CD14-positive monocyte (primary cell): ENCODE results near the gene CMTM5. TPM values are rescaled to one million over a fixed set of nuclear protein-coding genes. Genes with fewer than 3 reads are reported as not detected.
A peak's percentile ranks its signal among the peaks of the same experiment; 100 is the strongest.

Source experiments
- DNase-seq, 3 donors: peaks; one replicate each; pipeline ENCODE4 v3.0.0-alpha.2; 2011 to 2022
- H2AFZ ChIP-seq: 2 replicates; pipeline ENCODE4 v1.6.0; 2012; ENCODE audit warnings: mild to moderate bottlenecking, low read depth, low read length, inconsistent platforms; ENCODE audit not compliant: insufficient read depth, poor library complexity, severe bottlenecking
- H3K27ac ChIP-seq, 2 donors: 1 replicate in 1 of 2; 2 replicates in 1 of 2; pipeline ENCODE4 v1.5.1; 2012 to 2013; ENCODE audit warnings: low read length in 2 of 2, control low read depth in 1 of 2, inconsistent platforms in 1 of 2, low read depth in 1 of 2, mild to moderate bottlenecking in 1 of 2
- H3K27me3 ChIP-seq, 2 donors: one replicate each; pipeline versions ENCODE4 v1.6.0 to v1.6.1; 2011 to 2013; ENCODE audit warnings: low read length in 2 of 2; ENCODE audit not compliant: control insufficient read depth in 2 of 2, insufficient read depth in 2 of 2
- H3K36me3 ChIP-seq, 2 donors: replicated peaks in 1 of 2; 1 replicate in 1 of 2; 2 replicates in 1 of 2; pipeline versions ENCODE4 v1.5.1 to v1.6.1; 2012 to 2013; ENCODE audit warnings: low read length in 2 of 2, control low read depth in 1 of 2, inconsistent platforms in 1 of 2, mild to moderate bottlenecking in 1 of 2; ENCODE audit not compliant: insufficient read depth in 2 of 2, control insufficient read depth in 1 of 2
- H3K4me1 ChIP-seq, 2 donors: 1 replicate in 1 of 2; 2 replicates in 1 of 2; pipeline versions ENCODE4 v1.5.1 to v1.6.1; 2012 to 2013; ENCODE audit warnings: low read length in 2 of 2, control low read depth in 1 of 2, inconsistent platforms in 1 of 2, mild to moderate bottlenecking in 1 of 2, moderate library complexity in 1 of 2; ENCODE audit not compliant: insufficient read depth in 2 of 2, control insufficient read depth in 1 of 2
- H3K4me2 ChIP-seq: replicated peaks from 2 replicates; pipeline ENCODE3; 2012; ENCODE audit warnings: low read length, moderate library complexity, mild to moderate bottlenecking; ENCODE audit not compliant: poor library complexity, severe bottlenecking; ENCODE audit errors: extremely low read depth
- H3K4me3 ChIP-seq, 3 experiments: fragments of 200-600 bp in 1 of 3; sonication (generic) in 1 of 3; replicated peaks in 1 of 3; 1 replicate in 2 of 3; 2 replicates in 1 of 3; pipeline ENCODE4 v1.5.1; 2011 to 2013; ENCODE audit warnings: low read length in 3 of 3, mild to moderate bottlenecking in 3 of 3, control low read depth in 2 of 3, low read depth in 2 of 3, inconsistent platforms in 1 of 3, moderate library complexity in 1 of 3
- H3K79me2 ChIP-seq: 2 replicates; pipeline ENCODE4 v1.6.0; 2012; ENCODE audit warnings: mild to moderate bottlenecking, control low read depth, inconsistent platforms, low read length, moderate library complexity; ENCODE audit not compliant: insufficient read depth
- H3K9ac ChIP-seq: 2 replicates; pipeline ENCODE4 v1.6.0; 2017; ENCODE audit warnings: low read length, mild to moderate bottlenecking; ENCODE audit not compliant: insufficient read depth, poor library complexity, severe bottlenecking
- H3K9me3 ChIP-seq, 2 donors: replicated peaks in 1 of 2; 1 replicate in 1 of 2; 2 replicates in 1 of 2; pipeline versions ENCODE4 v1.5.1 to v1.6.1; 2012 to 2013; ENCODE audit warnings: low read length in 2 of 2, control low read depth in 1 of 2; ENCODE audit not compliant: control insufficient read depth in 1 of 2, insufficient read depth in 1 of 2
- H4K20me1 ChIP-seq: 2 replicates; pipeline ENCODE4 v1.6.0; 2012; ENCODE audit warnings: mild to moderate bottlenecking, low read length, control low read depth, moderate library complexity; ENCODE audit not compliant: insufficient read depth
- H3K27ac Mint-ChIP-seq, 7 donors: one replicate each; pipeline ENCODE4 v1.8.0; 2020; ENCODE audit warnings: mild to moderate bottlenecking in 7 of 7, mixed read lengths in 7 of 7, moderate library complexity in 6 of 7, inconsistent platforms in 2 of 7
- H3K27me3 Mint-ChIP-seq, 3 donors: one replicate each; pipeline ENCODE4 v1.8.0; 2021 to 2022; ENCODE audit warnings: low read depth in 3 of 3, mild to moderate bottlenecking in 3 of 3, mixed read lengths in 3 of 3, moderate library complexity in 3 of 3, inconsistent platforms in 1 of 3
- H3K36me3 Mint-ChIP-seq, 2 donors: one replicate each; pipeline ENCODE4 v1.8.0; 2020; ENCODE audit warnings: mixed read lengths in 2 of 2, inconsistent platforms in 1 of 2, mild to moderate bottlenecking in 1 of 2
- H3K4me1 Mint-ChIP-seq: one replicate; pipeline ENCODE4 v1.8.0; 2020; ENCODE audit warnings: mild to moderate bottlenecking, mixed read lengths
- H3K4me3 Mint-ChIP-seq, 2 donors: one replicate each; pipeline ENCODE4 v1.8.0; 2020; ENCODE audit warnings: mild to moderate bottlenecking in 2 of 2, mixed read lengths in 2 of 2, moderate library complexity in 1 of 2
- H3K9me3 Mint-ChIP-seq, 7 donors: one replicate each; pipeline ENCODE4 v1.8.0; 2020 to 2022; ENCODE audit warnings: mixed read lengths in 7 of 7, mild to moderate bottlenecking in 6 of 7, moderate library complexity in 6 of 7, inconsistent platforms in 2 of 7
- WGBS: methylation state at CpG from one replicate; pipeline ENCODE4 v1.1.5; 2013; ENCODE audit warnings: missing lambda C conversion rate; ENCODE audit not compliant: insufficient coverage; 5-methylcytosine and 5-hydroxymethylcytosine counted together
- intact Hi-C, 2 donors: fragments of 100-400 bp; cut with micrococcal nuclease; formaldehyde crosslinking; loops; one replicate each; pipeline versions ENCODE4 v1.15.0 to v1.15.1; 2023
- polyA plus RNA-seq, 3 donors: library from polyadenylated mRNA; depleted of rRNA in 1 of 3; unstranded in 2 of 3; stranded (reverse) in 1 of 3; fragments of 300-500 nt in 2 of 3; fragments of >200 nt in 1 of 3; fragmentation: Illumina TruSeq in 2 of 3; gene quantifications; 1 replicate in 2 of 3; 2 replicates in 1 of 3; pipeline ENCODE4 v1.2.3, GENCODE V29; 2012 to 2021
- TF ChIP-seq, protein P1 (sequence below): fragments of 200-600 bp; IDR thresholded peaks from one replicate; pipeline ENCODE4 v1.8.0; 2022; ENCODE audit warnings: antibody characterized with exemption, mild to moderate bottlenecking

CMTM5 gene
- polyA plus RNA-seq, 3 donors, result 0.93 to 1.1 TPM; not detected in 1

DNA sequence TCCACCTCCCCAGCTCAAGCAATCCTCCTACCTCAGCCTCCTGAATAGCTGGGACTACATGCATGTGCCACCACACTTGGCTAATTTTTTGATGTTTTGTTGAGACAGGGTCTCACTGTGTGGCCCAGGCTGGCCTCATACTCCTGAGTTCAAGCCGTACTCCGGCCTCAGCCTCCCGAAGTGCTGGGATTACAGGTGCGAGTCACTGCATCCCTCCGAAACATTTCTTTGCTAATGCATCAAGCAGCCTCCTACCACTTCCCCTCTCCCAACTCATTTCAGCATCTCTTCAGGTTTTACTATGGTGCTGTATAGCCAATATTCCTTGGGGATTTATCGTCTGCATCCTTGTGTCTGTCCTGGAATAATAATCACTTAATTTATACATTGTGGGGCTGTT lies 21.9 kb upstream of the CMTM5 start:
- peak overlapping the region in 1 of 7 donors; percentile 20 for H3K27ac Mint-ChIP-seq
- peaks cover 2 to 16% (median 6%) of the 10 kb centered on the region in 7 donors for H3K9me3 Mint-ChIP-seq
- Histone ChIP-seq H3K27me3 (peaks cover 42 to 57% of the 10 kb centered on the region in 2 donors), H3K4me2 (no peak overlapping the region), H3K9me3 (peaks cover 0 to 30% of the 10 kb centered on the region in 2 donors), H3K4me3 (no peak overlapping the region), H3K27ac (no peak overlapping the region), H3K79me2 (no peaks in the 10 kb centered on the region), H2AFZ (no peak overlapping the region), H3K4me1 (peaks cover 4 to 12% of the 10 kb centered on the region in 2 donors), H3K9ac (no peak overlapping the region), H3K36me3 (no peaks in the 10 kb centered on the region), H4K20me1 (no peaks in the 10 kb centered on the region)
- peaks cover 0 to 9% of the 10 kb centered on the region in 2 donors for H3K36me3 Mint-ChIP-seq
- H3K4me3 Mint-ChIP-seq, result no peak overlapping the region
- WGBS, result 100% methylated on average over 2 of the region's 6 CpGs
- TF ChIP-seq, protein P1, sequence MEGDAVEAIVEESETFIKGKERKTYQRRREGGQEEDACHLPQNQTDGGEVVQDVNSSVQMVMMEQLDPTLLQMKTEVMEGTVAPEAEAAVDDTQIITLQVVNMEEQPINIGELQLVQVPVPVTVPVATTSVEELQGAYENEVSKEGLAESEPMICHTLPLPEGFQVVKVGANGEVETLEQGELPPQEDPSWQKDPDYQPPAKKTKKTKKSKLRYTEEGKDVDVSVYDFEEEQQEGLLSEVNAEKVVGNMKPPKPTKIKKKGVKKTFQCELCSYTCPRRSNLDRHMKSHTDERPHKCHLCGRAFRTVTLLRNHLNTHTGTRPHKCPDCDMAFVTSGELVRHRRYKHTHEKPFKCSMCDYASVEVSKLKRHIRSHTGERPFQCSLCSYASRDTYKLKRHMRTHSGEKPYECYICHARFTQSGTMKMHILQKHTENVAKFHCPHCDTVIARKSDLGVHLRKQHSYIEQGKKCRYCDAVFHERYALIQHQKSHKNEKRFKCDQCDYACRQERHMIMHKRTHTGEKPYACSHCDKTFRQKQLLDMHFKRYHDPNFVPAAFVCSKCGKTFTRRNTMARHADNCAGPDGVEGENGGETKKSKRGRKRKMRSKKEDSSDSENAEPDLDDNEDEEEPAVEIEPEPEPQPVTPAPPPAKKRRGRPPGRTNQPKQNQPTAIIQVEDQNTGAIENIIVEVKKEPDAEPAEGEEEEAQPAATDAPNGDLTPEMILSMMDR, result no peak
- H3K4me1 Mint-ChIP-seq, result peaks cover 9% of the 10 kb centered on the region
- DNase-seq, result no peak
- peaks cover 50 to 57% (median 53%) of the 10 kb centered on the region in 3 donors for H3K27me3 Mint-ChIP-seq
- intact Hi-C loops, result no loop called here

GRCh38 chr14:23355871-23356435 lies 20.9 kb upstream of the CMTM5 start:
- H3K9me3 ChIP-seq, result peaks cover 0 to 29% of the 10 kb centered on the region in 2 donors
- no peaks in the 10 kb centered on the region for H3K36me3 ChIP-seq
- H2AFZ ChIP-seq, result no peak overlapping the region
- no peak overlapping the region for H3K4me2 ChIP-seq
- no peak overlapping the region for H3K4me3 ChIP-seq
- Mint-ChIP-seq H3K36me3 (peaks cover 0 to 9% of the 10 kb centered on the region in 2 donors), H3K9me3 (peaks cover 0 to 12% (median 3%) of the 10 kb centered on the region in 7 donors), H3K27me3 (peaks cover 42 to 47% (median 43%) of the 10 kb centered on the region in 3 donors), H3K27ac (no peak overlapping the region), H3K4me1 (peaks cover 9% of the 10 kb centered on the region), H3K4me3 (no peak overlapping the region)
- H3K79me2 ChIP-seq, result no peaks in the 10 kb centered on the region
- no CpG with 5 or more reads among the region's 6 CpGs for WGBS
- peaks cover 4 to 12% of the 10 kb centered on the region in 2 donors for H3K4me1 ChIP-seq
- intact Hi-C loops, result no loop called here
- DNase-seq, result no peak
- H4K20me1 ChIP-seq, result no peaks in the 10 kb centered on the region
- no peak overlapping the region for H3K9ac ChIP-seq
- peaks cover 34 to 48% of the 10 kb centered on the region in 2 donors for H3K27me3 ChIP-seq
- no peak overlapping the region for H3K27ac ChIP-seq
- TF ChIP-seq, protein P1, result no peak
